GM21717 (cell line): ENCODE measurements around the gene OR5P2.
A peak's percentile ranks its signal among the peaks of the same experiment; 100 is the strongest.
"Not testable (repeated sequence)": the region's sequence is repeated elsewhere in the genome, so short reads cannot be mapped to it uniquely, and the experiment has no call there.

Experiments used
- ATAC-seq: cut with Tn5 transposase; IDR thresholded peaks from one replicate; pipeline ENCODE4 v1.9.1; 2021; ENCODE audit warnings: mild to moderate bottlenecking, moderate library complexity; ENCODE audit not compliant: unreplicated experiment

The OR5P2 gene

DNA sequence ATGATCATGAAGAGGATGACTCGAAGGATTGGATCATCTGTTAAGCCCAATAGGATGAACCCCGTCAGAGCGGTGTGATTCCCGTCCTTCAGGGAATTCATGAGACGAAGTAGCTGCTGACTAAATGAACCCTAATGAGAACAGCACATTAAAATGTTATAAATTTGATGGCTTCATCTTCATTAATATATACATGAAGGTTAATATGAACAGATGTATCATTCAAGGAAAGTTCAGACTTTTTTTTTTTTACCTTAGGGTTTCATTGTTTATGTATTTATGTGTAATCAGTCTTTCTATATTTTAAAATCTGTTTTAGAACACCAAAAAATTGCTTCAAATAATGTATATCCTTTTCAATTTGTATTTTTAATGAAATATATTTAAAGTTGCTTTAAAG is at the start of gene OR5P2:
Gene OR5P2, minus strand, starts transcription at position 101 of the 400 bp plus-strand sequence. Its CDS starts 0 bp downstream, at position 101.
- ATAC-seq = no peak

- ATAC-seq = no peak
These were observed 49.3 kb upstream of the OR5P2 start for GRCh38 chr11:7846003-7846402.

DNA sequence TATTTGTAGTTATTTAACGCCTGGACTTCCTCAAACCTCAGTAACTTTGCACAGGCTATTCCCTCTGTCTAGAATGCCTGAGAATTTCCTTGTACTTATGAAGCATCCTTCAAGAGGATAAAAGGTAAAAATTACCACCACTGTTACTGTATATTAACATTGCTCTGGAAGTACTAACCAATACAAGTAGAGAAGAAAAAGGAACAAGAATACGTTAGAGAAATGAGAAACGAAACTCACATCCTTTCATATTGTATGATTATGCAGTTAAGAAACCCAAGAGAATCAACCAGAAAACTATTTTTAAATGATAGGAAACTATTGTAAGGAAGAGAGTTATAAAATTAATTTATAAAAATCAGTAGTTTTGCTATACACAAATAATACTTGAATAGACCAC is 48.2 kb upstream of the OR5P2 start:
- no peak for ATAC-seq

- no peak for ATAC-seq
These were observed 47.8 kb upstream of the OR5P2 start for GRCh38 chr11:7844521-7844920.

- ATAC-seq = no peak
These were observed 43.8 kb upstream of the OR5P2 start for GRCh38 chr11:7840578-7840977.

DNA sequence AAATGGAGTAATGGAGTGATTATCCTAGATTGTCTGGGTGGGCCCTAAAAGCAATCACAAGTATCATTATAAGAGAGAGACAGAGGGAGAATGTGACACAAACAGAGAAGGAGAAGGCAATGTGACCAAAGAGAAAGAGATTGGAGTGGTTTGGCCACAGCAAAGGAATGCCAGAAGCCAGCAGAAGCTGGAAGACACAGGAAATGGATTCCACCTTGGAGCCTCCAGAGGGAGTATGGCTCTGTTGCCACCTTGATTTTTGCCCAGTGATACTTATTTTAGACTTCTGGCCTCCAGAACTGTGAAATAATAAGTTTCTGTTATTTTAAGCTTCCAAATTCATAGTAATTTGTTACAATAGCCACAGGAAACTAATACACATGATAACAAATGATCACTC is 36.8 kb upstream of the OR5P2 start:
- ATAC-seq = no peak

DNA sequence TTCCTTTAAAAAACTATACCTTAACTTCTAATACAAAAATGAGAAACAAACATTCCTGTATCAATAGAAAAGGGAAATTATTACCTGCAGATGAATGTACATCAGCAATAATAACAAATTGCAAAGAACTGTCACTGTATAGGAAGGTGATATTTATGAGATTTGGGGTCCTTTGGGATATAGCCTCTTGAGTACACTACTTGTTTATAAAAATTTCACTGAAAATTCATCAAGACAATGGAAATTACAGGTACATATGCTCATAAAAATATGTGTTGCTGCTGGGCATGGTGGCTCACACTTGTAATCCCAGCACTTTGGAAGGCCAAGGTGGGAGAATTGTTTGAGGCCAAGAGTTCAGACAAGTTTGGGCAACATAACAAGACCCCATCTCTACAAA is 34.0 kb upstream of the OR5P2 start, which contains the start of gene OR5P3:
Gene OR5P3, minus strand, starts transcription at position 101 of the 400 bp plus-strand sequence.
- no peak for ATAC-seq

DNA sequence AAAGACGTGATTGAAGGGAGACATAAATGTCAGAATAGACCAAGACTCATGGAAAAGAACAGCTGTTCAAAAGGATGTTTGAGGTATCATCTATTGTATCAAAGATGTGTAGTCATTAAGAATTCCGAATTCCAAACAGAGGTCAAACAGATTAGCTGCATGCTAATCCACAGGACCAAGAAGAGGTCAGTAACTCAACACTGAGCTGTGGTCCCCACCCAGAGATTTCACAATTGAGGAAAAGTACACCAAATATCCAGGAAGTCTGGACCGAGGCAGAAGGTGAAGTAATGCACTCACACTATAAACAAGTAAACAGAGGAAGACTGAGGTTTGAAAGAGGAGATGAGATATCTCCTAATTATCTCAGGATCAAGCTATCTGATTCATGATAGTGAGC is 29.6 kb upstream of the OR5P2 start:
- no peak for ATAC-seq

- ATAC-seq = not testable (repeated sequence)
These were observed 23.7 kb upstream of the OR5P2 start for GRCh38 chr11:7820417-7820816.

- not testable (repeated sequence) for ATAC-seq
These were observed 18.2 kb upstream of the OR5P2 start for GRCh38 chr11:7814897-7815296.

DNA sequence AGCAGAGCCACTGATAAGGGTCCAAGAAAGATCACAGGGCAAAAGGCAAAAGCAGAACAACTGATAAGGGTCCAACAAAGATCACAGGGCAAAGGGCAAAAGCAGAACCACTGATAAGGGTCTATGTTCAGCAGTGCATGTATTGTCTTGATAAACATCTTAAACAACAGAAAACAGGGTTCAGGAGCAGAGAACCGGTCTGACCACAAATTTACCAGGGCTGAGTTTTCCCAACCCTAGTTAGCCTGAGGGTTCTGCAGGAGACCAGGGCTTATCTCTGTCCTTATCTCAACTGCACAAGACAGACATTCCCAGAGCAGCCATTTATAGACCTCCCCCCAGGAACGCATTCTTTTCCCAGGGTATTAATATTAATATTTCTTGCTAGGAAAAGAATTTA is 13.6 kb upstream of the OR5P2 start:
- not testable (repeated sequence) for ATAC-seq

GRCh38 chr11:7793233-7793632 is 3.5 kb downstream of the OR5P2 start:
- no peak for ATAC-seq

DNA sequence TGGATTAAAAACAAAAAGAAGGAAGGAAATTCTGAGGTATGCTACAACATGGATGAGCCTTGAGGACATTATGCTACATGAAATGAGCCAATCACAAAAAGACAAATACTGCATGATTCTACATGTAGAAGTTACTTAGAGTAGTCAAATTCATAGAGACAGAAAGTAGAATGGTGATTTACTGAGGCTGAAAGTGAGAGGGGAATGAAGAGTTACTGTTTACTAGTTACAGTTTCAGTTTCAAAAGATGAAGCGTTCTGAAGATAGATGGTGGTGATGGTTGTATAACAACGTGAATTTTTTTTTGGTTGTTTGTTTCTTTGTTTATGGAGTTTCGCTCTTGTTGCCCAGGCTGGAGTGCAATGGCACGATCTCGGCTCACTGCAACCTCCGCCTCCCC is 9.5 kb downstream of the OR5P2 start:
- ATAC-seq = peak; percentile 100

- ATAC-seq = no peak
These were observed 21.1 kb downstream of the OR5P2 start for GRCh38 chr11:7775689-7776088.

- not testable (repeated sequence) for ATAC-seq
These were observed 32.4 kb downstream of the OR5P2 start for GRCh38 chr11:7764301-7764700.

DNA sequence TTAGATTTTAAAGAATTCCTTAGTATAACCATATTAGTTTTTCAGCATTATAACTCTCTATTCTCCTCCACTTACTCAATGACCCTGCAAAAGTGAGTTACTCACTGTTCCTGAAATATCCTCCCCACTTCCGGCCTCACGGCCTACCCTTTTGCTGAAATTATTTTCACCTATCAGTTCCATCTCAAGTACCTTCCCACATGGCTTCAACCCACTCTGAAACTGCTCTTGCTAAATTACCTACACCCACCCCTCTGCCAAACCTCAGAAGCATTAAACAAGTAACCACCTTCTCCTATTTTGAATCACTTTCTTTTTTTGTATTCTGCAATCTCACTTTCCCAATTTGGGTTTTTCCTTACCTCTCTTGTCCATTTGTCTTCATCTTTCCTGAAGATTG is 37.7 kb downstream of the OR5P2 start:
- peak; percentile 87 for ATAC-seq

- ATAC-seq = no peak
These were observed 47.3 kb downstream of the OR5P2 start for GRCh38 chr11:7749456-7749855.
